Endothelial cell (in vitro differentiated cells): ENCODE data around the gene LAMA2. TPM values are rescaled to one million over a fixed set of nuclear protein-coding genes. Genes with fewer than 3 reads are reported as not detected.

Experiments used
- DNase-seq: peaks from one replicate; pipeline ENCODE4 v3.0.0; 2021; ENCODE audit warnings: low spot score
- H3K27ac Mint-ChIP-seq: one replicate; pipeline ENCODE4 v1.8.0; 2021; ENCODE audit warnings: mixed read lengths, inconsistent platforms; ENCODE audit not compliant: unreplicated experiment
- H3K27me3 Mint-ChIP-seq: one replicate; pipeline ENCODE4 v1.8.0; 2021; ENCODE audit warnings: mild to moderate bottlenecking, moderate library complexity, mixed read lengths, inconsistent platforms; ENCODE audit not compliant: unreplicated experiment
- H3K36me3 Mint-ChIP-seq: one replicate; pipeline ENCODE4 v1.8.0; 2021; ENCODE audit warnings: mild to moderate bottlenecking, low read depth, mixed read lengths, inconsistent platforms; ENCODE audit not compliant: unreplicated experiment
- H3K4me1 Mint-ChIP-seq: one replicate; pipeline ENCODE4 v1.8.0; 2021; ENCODE audit warnings: mild to moderate bottlenecking, mixed read lengths, inconsistent platforms; ENCODE audit not compliant: unreplicated experiment
- H3K4me3 Mint-ChIP-seq: one replicate; pipeline ENCODE4 v1.8.0; 2021; ENCODE audit warnings: mild to moderate bottlenecking, mixed read lengths, inconsistent platforms; ENCODE audit not compliant: unreplicated experiment
- H3K9me3 Mint-ChIP-seq: one replicate; pipeline ENCODE4 v1.8.0; 2021; ENCODE audit warnings: mixed read lengths, inconsistent platforms; ENCODE audit not compliant: unreplicated experiment
- total RNA-seq: library from RNA; stranded (reverse); fragmentation: NEBNext Ultra II Directional; extraction: Animal tissue kit (Norgen Biotek cat#: 25700); gene quantifications from one replicate; pipeline ENCODE4 v1.2.1, GENCODE V29; 2021; ENCODE audit not compliant: unreplicated experiment
- TF ChIP-seq, protein P1 (sequence below): fragments of 200-600 bp; sonication (generic); IDR thresholded peaks from one replicate; pipeline ENCODE4 v1.5.0; 2021; ENCODE audit warnings: antibody characterized with exemption; ENCODE audit not compliant: unreplicated experiment

LAMA2 gene
- total RNA-seq, 1 donor from 2014 or later: 2.0 TPM

DNA sequence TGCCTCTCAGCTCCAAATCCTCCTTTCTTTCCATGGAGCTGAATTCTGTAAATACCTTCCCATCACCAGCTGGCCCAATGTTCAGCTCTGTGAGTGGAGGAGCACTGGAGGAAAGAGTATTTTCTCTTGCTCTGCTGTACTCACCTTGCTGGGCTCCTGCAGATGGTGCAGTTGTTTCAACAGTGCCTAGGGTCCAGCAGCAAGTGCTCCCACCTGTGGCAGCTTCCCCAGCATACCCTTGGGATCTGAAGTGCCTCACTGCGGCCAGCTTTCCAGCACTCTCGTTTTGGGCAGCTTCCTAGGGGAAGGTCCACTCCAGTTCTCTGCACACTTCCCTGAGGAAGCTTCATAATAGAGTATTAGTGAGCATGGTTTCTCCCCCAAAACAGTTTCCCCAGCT is 656.1 kb downstream of the LAMA2 start:
- Mint-ChIP-seq H3K36me3 (peaks cover 27% of the 10 kb centered on the region), H3K27ac (no peak overlapping the region), H3K9me3 (no peaks in the 10 kb centered on the region), H3K4me3 (no peak overlapping the region), H3K4me1 (peaks cover 18% of the 10 kb centered on the region), H3K27me3 (peaks cover 2% of the 10 kb centered on the region)
- no peak for DNase-seq
- TF ChIP-seq, protein P1, sequence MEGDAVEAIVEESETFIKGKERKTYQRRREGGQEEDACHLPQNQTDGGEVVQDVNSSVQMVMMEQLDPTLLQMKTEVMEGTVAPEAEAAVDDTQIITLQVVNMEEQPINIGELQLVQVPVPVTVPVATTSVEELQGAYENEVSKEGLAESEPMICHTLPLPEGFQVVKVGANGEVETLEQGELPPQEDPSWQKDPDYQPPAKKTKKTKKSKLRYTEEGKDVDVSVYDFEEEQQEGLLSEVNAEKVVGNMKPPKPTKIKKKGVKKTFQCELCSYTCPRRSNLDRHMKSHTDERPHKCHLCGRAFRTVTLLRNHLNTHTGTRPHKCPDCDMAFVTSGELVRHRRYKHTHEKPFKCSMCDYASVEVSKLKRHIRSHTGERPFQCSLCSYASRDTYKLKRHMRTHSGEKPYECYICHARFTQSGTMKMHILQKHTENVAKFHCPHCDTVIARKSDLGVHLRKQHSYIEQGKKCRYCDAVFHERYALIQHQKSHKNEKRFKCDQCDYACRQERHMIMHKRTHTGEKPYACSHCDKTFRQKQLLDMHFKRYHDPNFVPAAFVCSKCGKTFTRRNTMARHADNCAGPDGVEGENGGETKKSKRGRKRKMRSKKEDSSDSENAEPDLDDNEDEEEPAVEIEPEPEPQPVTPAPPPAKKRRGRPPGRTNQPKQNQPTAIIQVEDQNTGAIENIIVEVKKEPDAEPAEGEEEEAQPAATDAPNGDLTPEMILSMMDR: no peak

DNA sequence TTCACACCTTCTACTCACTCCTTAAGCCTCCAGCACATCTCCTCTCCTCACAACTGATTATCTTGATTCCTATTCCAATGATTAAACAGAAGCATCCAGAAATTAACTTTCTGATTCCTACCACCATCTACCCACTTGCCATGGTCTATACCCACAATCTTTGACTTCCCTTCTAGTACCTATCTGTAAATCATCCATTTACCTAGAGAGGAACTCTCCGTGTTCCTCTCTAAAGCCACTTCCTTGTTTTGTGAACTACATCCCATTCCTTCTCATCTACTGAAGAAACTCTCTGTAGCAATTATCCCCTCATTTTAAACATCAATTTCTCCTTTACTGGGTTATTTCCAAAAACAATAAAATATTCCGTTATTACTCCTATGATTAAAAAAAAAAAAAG is 659.8 kb downstream of the LAMA2 start:
- Mint-ChIP-seq H3K4me3 (no peak overlapping the region), H3K27me3 (peaks cover 5% of the 10 kb centered on the region), H3K27ac (peak overlapping the region; percentile 36), H3K9me3 (no peaks in the 10 kb centered on the region), H3K36me3 (peaks cover 24% of the 10 kb centered on the region), H3K4me1 (peaks cover 30% of the 10 kb centered on the region)
- DNase-seq: no peak
- TF ChIP-seq, protein P1: no peak

DNA sequence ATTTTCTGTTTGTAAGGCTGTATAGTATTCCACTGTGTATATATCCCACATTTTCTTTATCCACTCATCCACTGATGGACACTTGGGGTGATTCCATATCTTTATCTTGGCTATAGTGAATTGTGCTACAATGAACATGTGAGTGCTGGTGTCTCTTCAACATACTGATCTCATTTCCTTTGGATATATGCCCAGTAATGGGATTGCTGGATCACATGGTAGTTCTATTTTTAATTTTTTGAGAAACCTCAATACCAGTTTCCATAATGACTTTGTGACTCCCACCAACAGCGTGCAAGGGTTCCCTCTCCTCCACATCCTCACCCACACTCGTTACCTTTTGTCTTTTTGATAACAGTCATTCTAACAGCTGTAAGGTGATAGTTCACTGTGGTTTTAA is 661.0 kb downstream of the LAMA2 start:
- DNase-seq: no peak
- Mint-ChIP-seq H3K36me3 (peaks cover 19% of the 10 kb centered on the region), H3K9me3 (no peaks in the 10 kb centered on the region), H3K27ac (no peak overlapping the region), H3K4me1 (peaks cover 38% of the 10 kb centered on the region), H3K27me3 (peaks cover 2% of the 10 kb centered on the region), H3K4me3 (peak overlapping the region; percentile 13)
- TF ChIP-seq, protein P1: no peak

DNA sequence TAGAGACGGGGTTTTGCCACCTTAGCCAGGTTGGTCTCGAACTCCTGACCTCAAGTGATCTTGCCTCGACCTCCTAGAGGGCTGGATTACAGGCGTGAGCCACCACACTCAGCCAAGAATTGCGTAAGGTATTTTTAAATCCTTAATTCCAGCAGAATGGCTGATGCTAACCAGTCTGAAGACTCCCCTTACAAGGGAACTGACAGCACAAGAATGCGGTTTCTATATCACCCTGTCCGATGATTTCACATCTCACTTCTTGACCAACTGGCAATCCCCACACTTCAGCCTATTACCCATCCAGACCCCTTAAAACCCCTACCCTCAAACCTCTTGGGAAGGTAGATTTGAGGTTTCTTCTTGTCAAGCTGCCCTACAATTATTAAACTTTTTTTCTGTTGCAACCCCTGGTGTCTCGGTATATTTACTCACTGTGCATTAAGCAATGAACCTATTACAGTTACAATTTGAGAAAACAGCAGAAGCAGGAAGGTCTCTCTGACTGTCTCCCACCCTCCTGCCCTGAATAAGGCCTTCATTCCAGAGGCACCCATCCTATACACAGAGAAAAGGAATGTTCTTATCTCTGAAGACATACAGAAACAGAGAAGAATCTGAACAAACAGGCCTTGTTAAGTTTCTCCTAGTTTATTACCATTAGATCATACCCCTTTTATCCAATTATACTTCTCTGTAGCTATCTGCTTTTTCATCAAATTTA is 662.1 kb downstream of the LAMA2 start:
- TF ChIP-seq, protein P1: no peak
- H3K27ac Mint-ChIP-seq: no peak overlapping the region
- H3K36me3 Mint-ChIP-seq: peaks cover 15% of the 10 kb centered on the region
- no peak overlapping the region for H3K4me3 Mint-ChIP-seq
- peaks cover 42% of the 10 kb centered on the region for H3K4me1 Mint-ChIP-seq
- DNase-seq: no peak
- H3K9me3 Mint-ChIP-seq: no peaks in the 10 kb centered on the region
- H3K27me3 Mint-ChIP-seq: peaks cover 2% of the 10 kb centered on the region

DNA sequence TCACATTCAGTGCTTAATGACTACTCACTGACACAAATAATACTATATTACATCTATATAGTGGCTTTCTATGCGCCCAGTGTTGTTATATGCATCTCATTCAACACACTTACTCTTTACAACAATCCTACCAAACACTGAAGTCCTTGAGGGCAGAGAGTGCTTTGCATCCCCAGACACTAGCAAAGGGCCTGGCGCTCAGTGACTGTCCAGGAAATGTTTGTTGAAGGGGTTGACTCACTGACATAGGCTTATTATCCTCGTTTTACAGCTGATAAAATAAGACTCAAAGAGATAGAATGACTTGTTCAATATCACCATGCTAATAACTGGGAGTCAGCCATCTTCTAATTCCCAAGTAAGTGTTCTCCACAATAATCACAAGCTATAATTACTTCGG is 663.8 kb downstream of the LAMA2 start:
- no peak overlapping the region for H3K27ac Mint-ChIP-seq
- H3K9me3 Mint-ChIP-seq: no peaks in the 10 kb centered on the region
- H3K4me1 Mint-ChIP-seq: peaks cover 42% of the 10 kb centered on the region
- H3K27me3 Mint-ChIP-seq: peaks cover 2% of the 10 kb centered on the region
- peaks cover 25% of the 10 kb centered on the region for H3K36me3 Mint-ChIP-seq
- DNase-seq: no peak
- H3K4me3 Mint-ChIP-seq: no peak overlapping the region
- TF ChIP-seq, protein P1: no peak
